HK-2 (cell line): ENCODE measurements around the gene CFH.
A peak's percentile ranks its signal among the peaks of the same experiment; 100 is the strongest.
"Not testable (repeated sequence)": the region's sequence is repeated elsewhere in the genome, so short reads cannot be mapped to it uniquely, and the experiment has no call there.

Source experiments
- DNase-seq: peaks from one replicate; pipeline ENCODE4 v3.0.0-alpha.2; 2018; ENCODE audit not compliant: unreplicated experiment

Gene CFH

DNA sequence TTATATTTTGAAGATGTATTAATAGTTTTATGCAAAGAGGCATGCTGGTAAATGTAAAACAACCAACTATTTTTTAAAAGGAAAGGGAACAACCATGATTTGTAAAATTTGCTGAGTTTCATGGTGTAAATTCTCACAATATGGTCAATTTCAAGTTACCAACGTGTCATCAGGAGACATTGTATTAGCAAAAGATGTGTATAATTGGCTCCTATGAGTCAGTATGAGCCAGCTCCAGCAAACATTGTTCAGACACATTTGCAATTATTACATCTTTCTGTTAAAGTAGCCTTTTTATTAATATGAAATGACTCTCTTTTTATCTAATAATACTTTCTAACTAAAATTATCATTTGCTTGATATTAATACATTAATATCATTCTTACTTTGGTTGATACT lies 15.3 kb downstream of the CFH start:
- no peak for DNase-seq

GRCh38 chr1:196669051-196669450 lies 17.2 kb downstream of the CFH start:
- no peak for DNase-seq

GRCh38 chr1:196669693-196670092 lies 17.9 kb downstream of the CFH start:
- no peak for DNase-seq

DNA sequence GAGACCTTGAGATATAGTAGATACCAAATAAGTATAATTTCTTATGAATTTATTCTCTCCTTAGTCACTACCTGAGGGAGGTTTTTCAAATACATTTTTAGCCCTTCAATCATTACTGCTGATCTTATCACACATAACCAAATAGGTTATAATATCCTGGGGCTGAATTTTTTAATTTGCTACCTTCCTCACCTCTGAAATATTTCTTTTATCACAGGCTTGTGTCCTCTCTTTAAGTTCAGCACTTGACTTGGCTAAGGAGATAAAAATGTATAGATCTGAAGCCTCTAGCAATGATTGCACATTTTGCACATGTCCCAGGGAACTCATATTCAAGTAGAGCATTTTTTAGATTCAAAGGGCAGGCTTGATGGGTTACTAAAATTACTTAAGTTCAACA lies 23.1 kb downstream of the CFH start:
- no peak for DNase-seq

DNA sequence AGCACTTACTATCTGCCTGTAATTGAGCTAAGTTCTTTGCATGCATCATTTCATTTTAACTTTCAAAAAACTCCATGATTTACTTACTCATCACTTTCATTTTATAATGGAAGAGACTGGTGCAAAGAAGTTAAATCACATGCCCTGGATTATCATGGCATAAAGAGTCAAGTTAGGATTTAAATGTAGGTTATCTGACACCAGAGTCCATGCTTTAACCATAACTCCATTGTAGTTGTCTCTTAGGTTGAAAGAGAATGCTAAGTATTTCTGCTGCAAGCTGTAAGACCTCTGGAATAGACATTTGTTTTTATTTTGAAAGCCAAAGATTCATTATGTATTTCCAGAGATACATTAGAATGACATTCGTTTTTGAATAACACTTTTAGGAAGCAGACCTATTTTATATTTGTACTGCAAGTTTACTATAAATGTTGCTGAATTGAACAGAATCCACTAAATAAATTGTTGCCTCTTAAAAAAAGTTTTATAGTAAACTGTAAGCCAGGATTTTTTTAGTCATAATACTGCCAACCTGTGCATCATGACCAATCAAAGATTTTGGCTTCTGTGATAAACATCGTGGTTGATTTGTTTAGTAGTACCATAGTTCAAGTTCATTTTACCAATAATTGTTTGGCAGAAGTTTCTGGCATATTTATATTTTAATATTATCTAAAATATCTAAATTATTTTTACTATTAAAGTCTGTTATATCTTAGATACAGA lies 26.1 kb downstream of the CFH start:
- no peak for DNase-seq

DNA sequence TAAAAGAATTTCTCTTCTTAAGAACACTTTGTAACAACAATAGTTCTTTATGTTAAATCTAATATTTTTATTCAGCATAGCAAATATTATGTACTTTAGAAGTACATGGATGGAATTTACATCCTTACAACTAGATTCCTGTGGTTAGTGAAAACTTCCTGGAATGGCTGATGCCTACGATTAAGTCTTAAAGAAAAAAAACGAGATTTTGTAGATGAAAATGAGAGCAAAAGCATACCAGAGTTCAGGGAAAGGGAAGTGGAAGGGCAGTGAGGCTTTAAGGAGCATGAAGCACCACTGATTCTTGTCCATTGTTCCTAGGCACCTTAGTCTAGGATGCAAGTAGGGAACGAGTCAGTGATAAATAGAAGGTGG lies 26.7 kb downstream of the CFH start:
- no peak for DNase-seq

GRCh38 chr1:196680107-196680506 lies 28.3 kb downstream of the CFH start:
- DNase-seq, result no peak

GRCh38 chr1:196684476-196684875 lies 32.6 kb downstream of the CFH start:
- no peak for DNase-seq

GRCh38 chr1:196685506-196685905 lies 33.7 kb downstream of the CFH start:
- no peak for DNase-seq

DNA sequence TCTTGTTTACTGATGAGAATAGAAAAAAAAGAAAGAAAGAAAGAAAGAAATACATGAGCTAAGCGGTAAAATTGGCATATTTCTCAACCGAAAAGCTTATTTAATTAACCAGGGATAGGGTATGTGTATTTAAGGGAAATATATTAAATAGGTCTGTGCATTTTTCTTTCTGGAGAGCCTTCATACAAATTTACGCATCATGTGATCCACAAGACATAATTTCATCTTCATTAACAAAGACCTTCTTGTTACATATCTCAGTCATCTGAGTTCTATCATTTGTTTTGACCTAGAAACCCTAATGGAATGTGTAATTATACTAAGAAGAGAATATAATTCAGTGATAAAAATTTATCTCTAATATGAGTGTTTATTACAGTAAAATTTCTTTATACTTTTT lies 37.2 kb downstream of the CFH start:
- no peak for DNase-seq

DNA sequence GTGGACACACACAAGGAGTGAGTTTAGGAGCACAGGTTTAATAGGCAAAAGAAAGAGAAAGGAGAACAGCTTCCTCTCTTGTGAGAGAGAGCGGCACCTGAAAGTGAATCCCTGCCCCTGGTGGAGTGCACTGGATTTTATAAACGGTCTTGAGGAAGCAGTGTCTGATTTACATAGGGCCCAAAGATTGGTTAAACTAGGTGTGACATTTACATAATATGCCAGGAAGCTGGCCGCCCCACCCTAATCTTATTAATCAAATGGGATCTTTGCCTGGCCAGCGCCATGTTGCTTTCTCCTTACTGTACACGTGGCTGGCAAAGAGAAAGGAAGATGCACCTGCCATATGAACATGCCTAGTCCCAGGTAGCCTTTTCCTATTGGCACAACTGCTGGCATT lies 38.7 kb downstream of the CFH start:
- DNase-seq, result no peak

GRCh38 chr1:196698993-196699392 lies 47.1 kb downstream of the CFH start:
- DNase-seq, result no peak

DNA sequence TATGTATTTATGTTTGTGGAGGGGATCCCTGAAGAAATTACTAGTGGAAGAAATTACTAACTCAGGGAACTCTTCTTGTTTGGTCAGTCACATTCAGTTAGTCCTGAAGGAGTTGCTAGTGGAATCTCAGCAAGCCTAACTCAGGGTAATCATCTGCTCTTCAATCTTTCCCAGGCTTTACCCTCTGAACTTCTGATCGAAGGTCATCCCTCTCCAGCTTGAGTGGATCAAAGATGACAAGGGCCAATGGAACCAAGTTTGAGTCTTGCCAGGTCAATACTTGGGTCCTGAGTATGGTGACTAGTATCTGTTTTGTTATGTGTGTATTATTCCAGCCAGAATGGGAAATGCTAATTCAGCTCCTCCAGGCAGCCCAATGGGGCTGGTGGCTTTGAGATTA lies 49.3 kb downstream of the CFH start:
- no peak for DNase-seq

DNA sequence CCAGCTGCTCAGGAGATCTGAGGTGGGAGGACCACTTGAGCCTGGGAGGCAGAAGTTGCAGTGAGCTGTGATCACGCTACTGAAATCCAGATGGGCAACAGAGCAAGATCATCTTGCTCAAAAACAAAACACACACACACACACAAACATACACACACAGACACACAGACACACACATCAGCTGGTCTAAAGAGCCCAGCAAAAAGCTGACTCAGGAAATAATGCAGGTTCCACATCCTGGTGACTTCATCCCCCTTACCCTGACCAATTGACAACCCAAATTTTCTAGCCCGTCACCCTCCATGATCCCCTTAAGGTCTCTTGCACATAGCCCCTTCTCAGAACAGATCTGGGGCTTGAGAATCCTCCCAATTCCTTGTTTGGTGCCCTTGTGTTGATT lies 58.0 kb downstream of the CFH start:
- DNase-seq, result not testable (repeated sequence)

GRCh38 chr1:196717868-196718267 lies 66.0 kb downstream of the CFH start:
- no peak for DNase-seq

DNA sequence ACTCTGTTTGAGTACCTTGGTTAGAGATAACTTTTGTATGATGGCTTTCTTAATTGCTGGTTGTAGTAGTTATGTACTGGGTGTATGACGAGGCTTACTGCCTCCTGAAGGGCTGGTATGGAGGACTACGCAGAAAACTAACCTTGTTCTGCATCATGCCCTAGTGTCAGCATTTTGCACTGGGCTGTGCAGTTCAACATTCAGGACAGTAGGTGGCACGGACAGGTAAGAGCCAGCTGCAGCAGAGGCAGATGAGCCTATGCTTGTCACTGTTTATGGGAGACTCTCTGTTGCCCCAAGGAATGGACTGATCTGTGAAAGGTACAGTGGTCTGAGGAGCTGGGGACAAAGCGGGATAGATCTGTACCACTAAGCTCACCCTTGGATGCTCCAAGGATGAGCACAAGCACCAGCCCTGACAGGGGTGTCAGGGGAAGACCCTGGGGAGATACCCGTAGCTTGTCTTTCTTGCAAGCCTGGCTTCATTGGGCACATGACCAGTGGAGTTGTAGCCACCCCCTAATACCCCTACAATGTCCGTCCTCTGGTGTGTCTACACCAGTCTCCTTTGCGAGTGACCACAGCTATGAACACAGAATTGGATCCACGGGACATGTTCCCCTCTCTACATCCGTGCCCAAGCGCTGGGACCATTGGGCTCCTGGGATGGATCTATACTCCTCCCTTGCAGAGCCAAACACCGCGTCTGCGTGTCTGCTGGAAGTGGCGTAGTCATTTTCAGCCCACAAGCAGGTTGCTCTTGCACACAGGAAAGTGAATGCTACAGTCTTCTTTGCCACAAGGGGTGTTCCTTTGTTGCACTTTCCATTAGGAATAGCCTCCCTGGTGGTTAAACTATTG lies 71.7 kb downstream of the CFH start:
- peak; percentile 66 for DNase-seq

DNA sequence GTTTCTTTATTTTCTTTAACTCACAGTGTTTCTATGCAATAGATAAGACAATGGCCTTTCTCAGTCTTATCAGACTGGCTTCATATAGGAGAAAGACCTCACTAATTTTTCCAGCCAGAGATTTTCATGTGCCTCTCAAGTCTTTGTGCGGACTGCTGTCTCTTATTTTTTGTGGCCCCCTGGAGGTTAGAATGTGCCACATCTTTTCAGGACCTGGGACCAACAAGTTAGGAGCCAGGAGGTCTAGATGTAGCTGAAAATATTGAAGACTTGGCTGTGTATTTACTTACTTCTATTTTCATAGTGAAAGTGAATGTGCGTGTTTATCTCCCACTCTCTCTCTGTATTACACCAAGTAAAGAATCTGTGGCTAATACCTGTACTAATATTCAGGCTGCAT lies 80.7 kb downstream of the CFH start:
- DNase-seq, result no peak

DNA sequence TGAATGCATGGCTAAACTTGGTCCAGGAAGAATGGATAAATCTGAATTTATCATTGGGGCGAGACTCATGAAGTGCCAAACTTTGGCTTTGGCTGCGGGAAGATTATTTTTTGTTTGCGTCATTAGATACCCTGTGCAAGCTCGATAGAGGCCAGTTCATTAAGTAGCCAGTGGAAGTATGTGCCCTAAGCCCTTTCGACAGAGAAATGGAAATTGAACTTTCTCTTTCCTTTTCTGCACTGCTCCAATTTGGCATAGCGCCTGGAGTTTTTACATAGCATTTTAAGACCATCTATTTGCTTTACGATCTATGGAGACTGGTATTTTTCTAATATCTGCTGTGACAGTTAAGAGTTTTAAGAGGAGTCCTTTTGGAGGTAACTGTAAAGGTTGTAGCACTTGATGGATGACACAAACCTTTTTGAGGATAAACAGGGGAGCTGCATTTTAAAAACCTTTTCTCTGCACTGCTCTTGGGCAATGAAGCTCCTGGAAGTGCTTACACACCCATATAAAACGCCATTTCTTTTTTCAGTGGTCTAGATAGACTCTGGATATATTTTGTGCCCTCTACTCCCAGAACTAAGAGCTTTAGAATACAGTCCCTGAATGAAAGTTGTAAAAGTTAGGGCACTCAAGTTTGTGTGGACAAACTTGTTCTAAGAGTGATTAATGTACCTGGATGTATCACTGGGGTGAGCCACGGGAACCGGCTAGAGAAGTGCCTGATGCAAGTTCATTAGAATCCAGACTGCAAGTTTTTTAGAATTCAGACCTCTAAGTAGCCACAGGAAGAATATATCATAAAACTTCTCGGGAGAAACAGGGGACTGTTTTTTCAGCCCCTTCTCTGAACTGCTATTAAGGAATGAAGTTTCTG lies 81.5 kb downstream of the CFH start:
- DNase-seq, result no peak

GRCh38 chr1:196734006-196734405 lies 82.2 kb downstream of the CFH start:
- no peak for DNase-seq

GRCh38 chr1:196734460-196734859 lies 82.6 kb downstream of the CFH start:
- DNase-seq, result no peak

GRCh38 chr1:196738730-196739129 lies 86.9 kb downstream of the CFH start:
- DNase-seq, result no peak

DNA sequence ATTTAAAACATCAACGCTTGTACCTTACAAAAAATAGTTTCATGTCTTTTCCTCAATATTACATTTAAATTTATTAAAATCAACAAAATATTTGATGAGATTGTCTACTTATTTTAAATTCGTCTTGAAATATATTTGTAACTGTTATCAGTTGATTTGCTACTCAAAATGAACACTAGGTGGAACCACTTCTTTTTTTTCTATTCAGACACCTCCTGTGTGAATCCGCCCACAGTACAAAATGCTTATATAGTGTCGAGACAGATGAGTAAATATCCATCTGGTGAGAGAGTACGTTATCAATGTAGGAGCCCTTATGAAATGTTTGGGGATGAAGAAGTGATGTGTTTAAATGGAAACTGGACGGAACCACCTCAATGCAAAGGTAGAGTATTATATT lies 91.4 kb downstream of the CFH start:
- DNase-seq, result not testable (repeated sequence)
